DOHH2 (cell line): Measurements from ENCODE around the gene JMY.
A peak's percentile ranks its signal among the peaks of the same experiment; 100 is the strongest.

Source experiments
- H3F3A ChIP-seq: fragments of 200-600 bp; sonication (generic), shearing (Covaris generic); 2 replicates; pipeline ENCODE4 v1.6.0; 2016; ENCODE audit warnings: antibody characterized with exemption, mild to moderate bottlenecking; ENCODE audit not compliant: control insufficient read depth, insufficient read depth
- H3K27ac ChIP-seq: fragments of 200-600 bp; sonication (generic); 2 replicates; pipeline ENCODE4 v1.5.1; 2014; ENCODE audit warnings: low read depth, mild to moderate bottlenecking, low read length, moderate library complexity
- H3K27me3 ChIP-seq: fragments of 200-600 bp; sonication (generic); 2 replicates; pipeline ENCODE4 v1.6.1; 2014; ENCODE audit warnings: mild to moderate bottlenecking, low read length, mixed read lengths; ENCODE audit not compliant: control insufficient read depth
- H3K36me3 ChIP-seq: fragments of 200-600 bp; sonication (generic); 2 replicates; pipeline ENCODE4 v1.6.1; 2014; ENCODE audit warnings: mild to moderate bottlenecking, low read length, moderate library complexity, mixed read lengths; ENCODE audit not compliant: control insufficient read depth
- H3K4me1 ChIP-seq: fragments of 200-600 bp; sonication (generic); 2 replicates; pipeline ENCODE4 v1.6.1; 2014; ENCODE audit warnings: mild to moderate bottlenecking, low read length, mixed read lengths; ENCODE audit not compliant: control insufficient read depth
- H3K4me2 ChIP-seq: fragments of 200-600 bp; sonication (generic); 2 replicates; pipeline ENCODE4 v1.6.0; 2014; ENCODE audit warnings: mild to moderate bottlenecking, low read length, moderate library complexity
- H3K4me3 ChIP-seq: fragments of 200-600 bp; sonication (generic); 2 replicates; pipeline ENCODE4 v1.5.1; 2014; ENCODE audit warnings: mild to moderate bottlenecking, low read length, mixed read lengths
- H3K79me2 ChIP-seq: fragments of 200-600 bp; sonication (generic); 2 replicates; pipeline ENCODE4 v1.6.1; 2014; ENCODE audit warnings: mild to moderate bottlenecking, low read length, mixed read lengths; ENCODE audit not compliant: control insufficient read depth
- H3K9me2 ChIP-seq: fragments of 200-600 bp; sonication (generic); replicated peaks from 2 replicates; pipeline ENCODE4 v1.6.1; 2014; ENCODE audit warnings: mild to moderate bottlenecking, low read length, mixed read lengths; ENCODE audit not compliant: control insufficient read depth
- H3K9me3 ChIP-seq: fragments of 200-600 bp; sonication (generic); 2 replicates; pipeline ENCODE4 v1.6.1; 2014; ENCODE audit warnings: antibody characterized with exemption, low read length, mixed read lengths; ENCODE audit not compliant: control insufficient read depth, insufficient read depth
- H4K20me1 ChIP-seq: fragments of 200-600 bp; sonication (generic); 2 replicates; pipeline ENCODE4 v1.6.0; 2014; ENCODE audit warnings: low read depth, mild to moderate bottlenecking, antibody characterized with exemption, low read length, moderate library complexity; ENCODE audit not compliant: control insufficient read depth, insufficient read depth
- CTCF ChIP-seq: fragments of 200-600 bp; sonication (generic); IDR thresholded peaks from one replicate; pipeline ENCODE4 v1.5.1; 2014; ENCODE audit warnings: antibody characterized with exemption, mild to moderate bottlenecking, low read depth, low read length; ENCODE audit not compliant: poor library complexity, severe bottlenecking
- EZH2phosphoT487 ChIP-seq: fragments of 200-600 bp; sonication (generic); IDR thresholded peaks from 2 replicates; pipeline ENCODE4 v1.6.1; 2017; ENCODE audit warnings: borderline replicate concordance, mild to moderate bottlenecking, antibody characterized with exemption, low read length, moderate library complexity, mixed read lengths

The JMY gene

GRCh38 chr5:79255786-79256557 lies 20.0 kb downstream of the JMY start:
- H4K20me1 ChIP-seq = no peaks in the 10 kb centered on the region
- H3K4me1 ChIP-seq = no peaks in the 10 kb centered on the region
- H3K4me2 ChIP-seq = no peak overlapping the region
- H3K27me3 ChIP-seq = no peaks in the 10 kb centered on the region
- H3K27ac ChIP-seq = no peak overlapping the region
- TF ChIP-seq EZH2phosphoT487 = no peak
- peak; percentile 69 for TF ChIP-seq CTCF
- H3F3A ChIP-seq = no peaks in the 10 kb centered on the region
- peaks cover 2% of the 10 kb centered on the region; the same call in 1 of the 2 replicates for H3K79me2 ChIP-seq
- H3K9me2 ChIP-seq = no peaks in the 10 kb centered on the region
- no peaks in the 10 kb centered on the region for H3K9me3 ChIP-seq
- H3K36me3 ChIP-seq = no peaks in the 10 kb centered on the region
- no peak overlapping the region for H3K4me3 ChIP-seq

- Histone ChIP-seq H3K9me2 (no peaks in the 10 kb centered on the region), H3K36me3 (no peaks in the 10 kb centered on the region), H3K79me2 (peaks cover 2% of the 10 kb centered on the region; the same call in 1 of the 2 replicates), H3K4me3 (no peak overlapping the region), H3K4me2 (no peak overlapping the region), H3K9me3 (no peaks in the 10 kb centered on the region), H3K27ac (no peak overlapping the region), H3K27me3 (no peaks in the 10 kb centered on the region), H4K20me1 (no peaks in the 10 kb centered on the region), H3K4me1 (no peaks in the 10 kb centered on the region), H3F3A (no peaks in the 10 kb centered on the region)
- no peak for TF ChIP-seq CTCF
- TF ChIP-seq EZH2phosphoT487 = no peak
Measured at GRCh38 chr5:79256563-79256962, 20.6 kb downstream of the JMY start.

GRCh38 chr5:79257314-79257713 lies 21.4 kb downstream of the JMY start:
- Histone ChIP-seq H3K27me3 (no peaks in the 10 kb centered on the region), H3K27ac (no peak overlapping the region), H3F3A (no peaks in the 10 kb centered on the region), H4K20me1 (no peaks in the 10 kb centered on the region), H3K4me3 (no peak overlapping the region), H3K9me2 (no peaks in the 10 kb centered on the region), H3K9me3 (no peaks in the 10 kb centered on the region), H3K4me1 (no peaks in the 10 kb centered on the region), H3K79me2 (peaks cover 2% of the 10 kb centered on the region; the same call in 1 of the 2 replicates), H3K4me2 (no peak overlapping the region), H3K36me3 (no peaks in the 10 kb centered on the region)
- TF ChIP-seq CTCF (no peak), EZH2phosphoT487 (no peak)
